ENCODE measurements around the gene PDLIM7. TPM values are rescaled to one million over a fixed set of nuclear protein-coding genes. Genes with fewer than 3 reads are reported as not detected.

Gene PDLIM7
- total and polyA plus RNA-seq, 2 of the 4 experiments (the other 2 are of a cell fraction) = 70.4 to 534 TPM

GRCh38 chr5:177545487-177546257, 48.3 kb upstream of the PDLIM7 start:
- no TSS peak for BruUV-seq (replicated peaks)
- Histone ChIP-seq H3K23ac (ENCODE audit: low read depth, low read length) (peak overlapping the region; percentile 5; the same call in 1 of the 2 replicates), H3K4me1 (ENCODE audit: control insufficient read depth, insufficient read depth, low read length) (peaks cover 21% of the 10 kb centered on the region), H2BK5ac (ENCODE audit: low read depth, low read length, poor library complexity, severe bottlenecking) (peak overlapping the region; percentile 87), H3K4me2 (ENCODE audit: low read depth, low read length) (peak overlapping the region; percentile 11; the same call in 1 of the 2 replicates), H2BK15ac (ENCODE audit: low read depth, low read length) (peak overlapping the region; percentile 9; the same call in 2 of the 3 replicates), H3K79me1 (ENCODE audit: low read depth in 1 of 2, low read length in 2 of 2) (peaks cover 24 to 72% of the 10 kb centered on the region in 2 experiments), H3K4ac (ENCODE audit: low read depth, low read length) (peak overlapping the region; percentile 82), H3K36me3 (ENCODE audit: control insufficient read depth, insufficient read depth, low read length) (peaks cover 2% of the 10 kb centered on the region; the same call in 1 of the 2 replicates), H3K14ac (replicated peaks; ENCODE audit: low read depth, low read length) (peak overlapping the region; percentile 80), H2AK9ac (replicated peaks; ENCODE audit: low read depth, low read length, poor library complexity) (peak overlapping the region; percentile 43), H3K18ac (ENCODE audit: low read depth, low read length) (peak overlapping the region; percentile 63), H4K8ac (ENCODE audit: low read depth in 2 of 2, low read length in 2 of 2) (peak overlapping the region in 1 of 2 experiments; percentile 62; a peak in 2 of 4 replicates), H3K9me1 (ENCODE audit: insufficient read depth, low read length) (peaks cover 23% of the 10 kb centered on the region), H3K4me3 (ENCODE audit: insufficient read depth, low read depth, low read length) (no peak overlapping the region), H4K20me1 (ENCODE audit: insufficient read depth, low read length) (peaks cover 45% of the 10 kb centered on the region), H4K91ac (ENCODE audit: insufficient read depth, low read depth, low read length) (peak overlapping the region; percentile 36; the same call in 1 of the 2 replicates), H2BK120ac (ENCODE audit: low read depth, low read length) (peak overlapping the region; percentile 84), H2AK5ac (ENCODE audit: low read depth, low read length) (peak overlapping the region; percentile 54; the same call in 1 of the 2 replicates), H2BK20ac (ENCODE audit: low read depth, low read length) (peak overlapping the region; percentile 92), H3K27ac (ENCODE audit: insufficient read depth, low read length) (peak overlapping the region; percentile 90), H3K9ac (ENCODE audit: low read depth, low read length) (peak overlapping the region; percentile 12; the same call in 1 of the 2 replicates), H4K5ac (ENCODE audit: low read depth, low read length) (peak overlapping the region; percentile 45), H2AFZ (replicated peaks; ENCODE audit: low read length, poor library complexity) (no peak overlapping the region), H3K27me3 (ENCODE audit: control insufficient read depth, insufficient read depth, low read length) (no peaks in the 10 kb centered on the region), H3K9me3 (ENCODE audit: control insufficient read depth, insufficient read depth, low read length) (no peaks in the 10 kb centered on the region), H3K56ac (ENCODE audit: extremely low read depth, insufficient read depth, low read length) (peak overlapping the region; percentile 44; the same call in 1 of the 2 replicates)
- POLR2A ChIA-PET (ENCODE audit: unreplicated experiment) = interaction anchor here (0.6 to 1.0 kb wide), 5 partner anchors 36 to 448 kb away, joined by 3 to 7 read pairs (median 4); partner anchors contain the start of genes B4GALT7 and PDLIM7
- CTCF ChIA-PET = interaction anchor here (0.6 to 1.8 kb wide), 7 partner anchors 8 to 1623 kb away, joined by 3 to 10 read pairs (median 3); partner anchors contain the start of gene B4GALT7
- TF ChIP-seq POLR2A (IDR thresholded peaks at IDR 0.05; ENCODE audit: low read depth, low read length) (no peak), FOS (IDR thresholded peaks at IDR 0.05; ENCODE audit: low read depth, low read length) (peak; percentile 70; the same call in 1 of the 2 replicates), CEBPB (IDR thresholded peaks at IDR 0.05; ENCODE audit: low read depth, low read length) (peak; percentile 94)
- in situ Hi-C loops (cut with MboI; ENCODE audit: low sequenced_read_pairs) (no loop called here), dilution Hi-C loops (cut with HindIII; ENCODE audit: low sequenced_read_pairs, unreplicated experiment) (no loop called here), intact Hi-C loops (cut with micrococcal nuclease) (loop anchor here (1.0 to 2.0 kb wide), 2 partner anchors 28 to 53 kb away; no protein-coding TSS in a partner anchor)
- 70% methylated on average over 2 of the region's 4 CpGs; no CpG with 5 or more reads in 1 of the 2 experiments for WGBS, 2 experiments (ENCODE audit: extremely low coverage in 2 of 2, insufficient read length in 1 of 2)
- peak; percentile 83 for DNase-seq
- ATAC-seq (ENCODE audit: low read depth) = peak; percentile 1

Measured in IMR-90 (cell line).